GM19468 (cell line): Measurements from ENCODE around the gene IMPDH1.
"Not testable (repeated sequence)": the region's sequence is repeated elsewhere in the genome, so short reads cannot be mapped to it uniquely, and the experiment has no call there.

Source experiments
- ATAC-seq: cut with Tn5 transposase; IDR thresholded peaks from one replicate; pipeline ENCODE4 v1.9.1; 2021; ENCODE audit warnings: mild to moderate bottlenecking, moderate library complexity, moderate number of reproducible peaks; ENCODE audit not compliant: unreplicated experiment; ENCODE audit errors: extremely low read depth

Gene IMPDH1

DNA sequence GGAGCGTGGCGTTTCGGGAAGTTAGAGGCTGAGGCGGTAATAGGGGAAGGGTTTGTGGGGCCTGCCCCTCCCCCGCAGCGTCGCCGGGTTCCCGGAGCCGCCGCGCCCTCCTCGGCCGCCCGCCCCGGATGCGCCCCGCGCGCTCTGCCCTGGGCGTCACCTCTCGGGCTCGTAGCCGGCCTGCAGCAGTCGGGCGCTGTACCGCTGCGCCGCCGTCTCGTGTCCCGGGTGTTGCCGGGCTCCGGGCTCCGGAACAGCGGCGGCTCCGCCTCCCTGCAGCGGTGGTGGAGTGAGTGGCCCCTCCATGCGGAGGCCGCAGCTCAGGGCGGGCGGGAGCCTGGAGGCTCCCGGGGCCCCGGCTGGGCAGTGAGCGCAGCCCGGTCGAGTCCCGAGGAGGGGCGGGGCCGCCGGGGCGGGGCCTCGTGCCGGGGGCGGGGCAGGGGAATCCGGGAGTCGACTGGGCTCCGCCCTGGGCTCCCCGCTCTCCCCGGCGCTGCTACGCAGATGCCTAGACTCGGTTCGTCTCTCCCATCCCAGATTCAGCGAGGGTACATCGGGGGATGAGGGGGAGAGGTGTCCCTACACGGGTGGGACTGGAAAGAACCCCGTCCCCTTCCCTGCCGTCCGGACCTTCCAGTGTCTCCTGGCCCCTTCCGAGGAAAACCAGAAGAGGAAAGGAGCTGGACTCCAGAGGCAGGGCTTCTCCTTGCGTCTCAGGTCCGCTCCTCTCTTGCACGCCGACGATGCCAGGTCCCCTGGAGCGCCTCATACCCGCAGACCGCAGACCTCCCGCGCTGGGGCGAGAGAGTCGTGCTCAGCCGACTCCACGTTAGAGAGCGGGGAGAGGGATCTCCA, at the start of gene IMPDH1:
TSS of gene IMPDH1 (minus strand) at position 387 of the 855 bp plus-strand sequence. CDS start at position 306, 81 bp downstream.
- peak; percentile 74 for ATAC-seq

DNA sequence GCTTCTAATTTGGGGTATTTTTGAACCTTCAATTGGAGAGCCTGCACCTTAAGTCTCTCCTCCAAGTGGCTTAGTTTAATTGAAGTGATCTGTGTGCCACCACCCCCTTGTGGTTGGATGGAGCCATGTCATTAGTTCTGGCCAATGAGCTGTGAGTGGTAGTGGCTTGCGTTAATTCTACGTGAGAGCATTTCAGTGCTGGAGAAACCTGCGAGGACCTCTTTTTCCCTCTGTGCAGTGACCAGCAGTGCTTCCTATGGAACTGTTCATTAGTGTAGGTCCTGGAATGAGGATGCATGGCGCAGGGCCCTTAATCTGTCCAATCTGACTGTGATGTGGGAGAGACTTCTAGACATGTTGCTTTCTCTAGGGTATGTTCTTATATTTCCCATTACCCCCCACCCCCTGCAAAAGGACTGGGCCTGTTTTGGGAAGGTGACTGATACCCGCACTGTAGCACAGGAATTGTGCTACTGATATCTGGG, 49.7 kb upstream of the IMPDH1 start:
- ATAC-seq = peak; percentile 25

DNA sequence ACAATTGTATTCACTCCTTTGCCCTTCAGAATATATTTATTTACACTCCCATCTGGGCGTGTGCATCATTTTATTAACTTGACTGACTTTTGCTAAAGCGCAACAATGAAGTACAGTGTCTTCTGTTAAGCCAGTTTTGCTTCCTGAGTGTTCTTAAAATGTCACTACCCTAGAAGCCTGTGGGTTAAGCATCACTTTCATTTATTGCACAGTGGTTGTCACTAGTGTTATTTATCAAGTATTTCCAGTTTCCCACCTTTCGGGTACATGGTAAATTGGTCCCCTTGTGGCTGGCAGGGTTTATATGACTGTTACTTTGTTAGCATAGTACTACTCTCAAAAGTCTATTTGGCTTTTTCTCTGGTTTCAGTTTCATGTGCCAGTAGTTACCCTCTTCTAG, 49.2 kb upstream of the IMPDH1 start:
- peak; percentile 10 for ATAC-seq

DNA sequence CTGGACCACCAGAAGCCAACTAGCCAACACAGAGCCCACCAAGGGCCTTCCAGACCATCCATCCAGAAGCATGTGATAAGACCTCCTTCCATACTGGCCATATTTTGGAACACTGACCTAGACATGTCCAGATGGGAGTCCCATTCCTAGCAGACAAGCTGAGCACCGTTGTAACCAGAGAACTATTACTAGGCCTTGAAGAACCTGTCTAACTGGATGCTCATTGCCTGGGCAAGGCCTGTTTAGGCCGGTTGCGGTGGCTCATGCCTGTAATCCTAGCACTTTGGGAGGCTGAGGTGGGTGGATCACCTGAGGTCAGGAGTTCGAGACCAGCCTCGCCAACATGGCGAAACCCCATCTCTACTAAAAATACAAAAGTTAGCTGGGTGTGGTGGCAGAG, 47.6 kb upstream of the IMPDH1 start:
- ATAC-seq = not testable (repeated sequence)

DNA sequence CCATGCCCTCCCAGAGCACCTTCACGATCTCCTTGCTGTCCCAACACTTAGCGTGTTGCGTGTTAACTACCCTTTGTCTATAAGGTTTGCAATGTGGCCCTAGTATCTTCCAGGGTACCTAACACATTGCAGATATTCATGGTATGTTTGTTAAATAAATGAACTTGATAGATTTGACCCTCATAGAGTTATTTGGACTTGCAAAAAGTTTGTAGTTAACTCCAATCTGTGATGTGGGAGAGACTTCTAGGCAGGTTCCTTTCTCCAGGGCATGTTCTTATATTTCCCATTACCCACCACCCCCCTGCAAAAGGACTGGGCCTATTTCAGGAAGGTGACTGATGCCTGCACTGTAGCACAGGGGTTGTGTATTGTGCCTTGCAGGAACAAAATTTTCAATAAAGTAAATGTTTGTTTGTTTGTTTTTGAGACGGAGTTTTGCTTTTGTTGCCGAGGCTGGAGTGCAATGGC, 46.5 kb upstream of the IMPDH1 start:
- ATAC-seq = no peak

DNA sequence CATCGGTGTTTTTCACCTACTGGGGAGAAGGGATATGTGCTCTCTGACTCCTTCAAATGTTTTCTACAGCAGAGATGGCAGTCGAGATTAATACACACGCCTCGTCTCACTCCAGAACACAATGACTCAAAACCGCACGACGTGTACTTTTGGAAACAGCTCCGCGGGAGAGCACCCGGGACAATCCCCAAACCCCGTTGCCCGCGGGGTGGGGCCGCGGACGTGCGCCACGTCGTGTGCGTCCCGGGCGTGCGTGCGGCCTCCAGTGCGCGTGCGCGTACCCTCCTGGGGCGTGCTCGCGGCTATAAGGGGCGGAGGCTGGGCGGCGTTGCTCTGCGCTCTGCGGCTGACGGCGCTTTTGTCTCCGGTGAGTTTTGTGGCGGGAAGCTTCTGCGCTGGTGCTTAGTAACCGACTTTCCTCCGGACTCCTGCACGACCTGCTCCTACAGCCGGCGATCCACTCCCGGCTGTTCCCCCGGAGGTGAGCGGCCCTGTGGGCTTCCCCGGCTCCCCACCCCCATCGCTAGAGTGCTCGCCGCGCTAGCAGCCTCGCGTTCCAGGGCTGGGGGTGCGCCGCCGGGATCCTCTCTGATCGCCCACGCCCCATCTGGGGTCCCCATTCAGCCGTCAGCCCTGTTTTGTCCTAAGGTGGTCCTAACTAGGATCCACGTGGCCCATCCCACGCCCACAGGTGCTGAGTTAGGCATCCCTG, 45.9 kb upstream of the IMPDH1 start, which contains the start of gene HILPDA:
TSS of gene HILPDA (plus strand) at position 336 of the 712 bp plus-strand sequence. CDS start 1,391 bp downstream, outside the sequence.
- peak; percentile 81 for ATAC-seq

DNA sequence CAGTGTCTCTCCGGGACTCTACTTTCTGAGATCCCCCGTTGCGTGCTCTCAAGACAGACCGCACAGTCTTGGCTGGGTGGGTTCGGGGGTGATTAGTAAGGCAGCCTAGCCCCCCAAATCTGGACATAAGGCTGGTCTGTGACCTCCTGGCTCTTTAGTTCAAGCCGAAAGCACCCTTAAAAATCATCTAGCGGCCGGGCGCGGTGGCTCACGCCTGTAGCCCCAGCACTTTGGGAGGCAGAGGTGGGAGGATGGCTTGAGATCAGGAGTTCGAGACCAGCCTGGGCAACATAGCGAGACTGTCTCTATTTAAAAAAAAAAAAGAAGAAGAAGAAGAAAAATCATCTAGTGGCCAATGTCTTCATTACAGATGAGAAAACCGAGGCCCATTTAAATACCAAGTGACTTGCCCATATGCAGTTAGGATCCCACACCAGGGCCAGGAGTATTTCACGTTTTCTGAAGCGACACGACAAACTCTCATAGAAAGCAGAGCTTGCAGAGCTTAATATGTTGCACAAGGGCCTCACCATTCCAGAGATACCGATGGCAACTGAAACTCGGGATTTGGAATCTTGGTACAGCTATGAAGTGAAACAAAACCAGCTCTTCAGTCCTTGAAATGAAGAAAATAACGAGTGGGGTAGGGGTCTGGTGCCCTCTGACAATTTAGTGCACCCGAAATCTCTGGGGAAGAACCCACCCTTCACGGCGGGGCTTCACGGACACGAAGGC, 45.2 kb upstream of the IMPDH1 start:
- no peak for ATAC-seq

DNA sequence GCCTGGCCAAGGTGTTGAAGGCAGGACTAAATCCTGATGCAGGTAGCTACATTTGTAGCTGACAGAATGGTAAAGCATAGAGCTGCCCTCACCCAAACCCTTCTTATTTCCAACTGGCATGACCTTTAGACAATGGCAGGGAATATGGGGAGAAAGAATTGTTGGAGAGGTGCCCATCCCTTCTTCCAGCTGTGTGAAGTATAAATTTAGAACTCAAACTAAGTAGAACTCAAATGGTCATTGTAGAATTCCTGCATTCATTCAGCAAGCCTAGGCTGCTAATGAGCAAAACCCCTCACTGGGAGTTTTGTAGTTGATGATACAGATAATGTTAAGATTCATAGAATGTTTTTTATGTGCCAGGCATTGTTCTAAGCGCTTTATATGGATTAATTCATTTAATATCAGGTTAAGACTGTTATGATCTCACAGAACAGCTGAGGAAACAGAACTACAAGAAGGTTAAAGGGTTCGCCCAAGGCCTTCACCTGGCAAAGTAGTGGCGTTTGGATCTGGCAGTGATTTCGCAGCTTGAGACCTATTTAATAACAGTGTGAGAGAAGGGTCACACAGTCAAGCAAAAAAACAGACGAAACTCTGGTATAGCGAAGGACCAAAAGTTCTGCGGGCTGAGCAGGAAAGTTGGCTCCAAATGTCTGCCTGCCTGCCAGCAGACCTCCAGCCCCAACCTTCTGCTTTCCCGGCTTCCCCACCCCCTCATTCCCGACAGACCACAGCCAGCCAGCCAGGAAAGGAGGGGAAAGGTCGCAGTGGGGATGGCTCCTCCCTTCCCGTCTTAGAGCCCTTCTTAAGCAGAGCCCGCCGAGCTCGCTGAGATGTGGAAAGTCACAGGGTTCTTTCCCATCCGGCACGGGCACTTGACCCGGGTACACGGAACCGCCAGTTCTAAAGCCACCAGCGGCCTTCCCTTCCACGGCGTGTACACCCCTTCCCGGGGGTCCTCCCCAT, 44.3 kb upstream of the IMPDH1 start:
- ATAC-seq = no peak

DNA sequence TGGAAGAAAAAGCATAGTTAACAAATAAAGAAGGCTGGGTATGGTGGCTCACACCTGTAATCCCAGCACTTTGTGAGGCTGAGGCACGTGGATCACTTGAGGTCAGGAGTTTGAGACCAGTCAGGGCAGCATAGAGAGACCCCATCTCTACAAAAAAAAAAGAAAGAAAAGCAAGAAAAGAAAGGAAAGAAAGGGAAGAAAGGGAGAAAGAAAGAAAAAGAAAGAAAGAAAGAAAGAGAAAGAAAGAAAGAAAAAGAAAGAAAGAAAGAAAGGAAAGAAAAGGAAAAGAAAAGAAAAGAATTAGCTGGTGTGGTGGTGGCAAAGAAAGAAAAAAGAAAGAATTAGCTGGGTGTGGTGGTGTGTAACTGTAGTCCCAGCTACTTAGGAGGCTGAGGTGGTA, 42.8 kb upstream of the IMPDH1 start:
- no peak for ATAC-seq

DNA sequence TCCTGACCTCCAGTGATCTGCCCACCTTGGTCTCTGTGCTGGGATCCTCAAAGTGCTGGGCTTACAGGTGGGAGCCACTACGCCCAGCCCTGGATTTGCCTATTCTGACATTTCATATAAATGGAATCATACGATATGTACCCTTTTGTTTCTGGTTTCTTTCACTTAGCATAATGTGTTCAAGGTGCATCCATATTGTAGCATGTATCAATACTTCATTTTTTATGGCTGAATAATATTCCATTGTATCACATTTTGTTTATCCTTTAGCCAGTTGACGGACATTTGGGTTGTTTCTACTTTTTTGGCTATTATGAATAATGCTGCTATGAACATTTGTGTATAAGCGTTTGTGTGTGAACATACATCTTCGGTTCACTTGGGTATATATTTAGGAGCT, 41.1 kb upstream of the IMPDH1 start:
- ATAC-seq = no peak

DNA sequence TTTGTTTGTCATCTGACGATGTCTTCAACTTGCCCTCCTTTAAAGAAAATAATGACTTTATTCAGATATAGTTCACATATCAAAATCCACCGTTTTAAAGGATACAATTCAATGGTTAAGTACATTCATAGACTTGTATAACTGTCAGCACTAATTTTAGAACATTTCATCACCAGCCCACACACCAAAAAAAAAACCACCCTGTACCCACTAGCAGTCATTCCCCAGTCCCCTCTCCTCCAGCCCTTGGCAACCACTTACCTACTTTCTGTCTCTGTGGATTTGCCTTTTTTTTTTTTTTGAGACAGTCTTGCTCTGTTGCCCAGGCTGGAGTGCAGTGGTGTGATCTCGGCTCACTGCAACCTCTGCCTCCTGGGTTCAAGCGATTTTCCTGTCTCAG, 40.6 kb upstream of the IMPDH1 start:
- no peak for ATAC-seq

DNA sequence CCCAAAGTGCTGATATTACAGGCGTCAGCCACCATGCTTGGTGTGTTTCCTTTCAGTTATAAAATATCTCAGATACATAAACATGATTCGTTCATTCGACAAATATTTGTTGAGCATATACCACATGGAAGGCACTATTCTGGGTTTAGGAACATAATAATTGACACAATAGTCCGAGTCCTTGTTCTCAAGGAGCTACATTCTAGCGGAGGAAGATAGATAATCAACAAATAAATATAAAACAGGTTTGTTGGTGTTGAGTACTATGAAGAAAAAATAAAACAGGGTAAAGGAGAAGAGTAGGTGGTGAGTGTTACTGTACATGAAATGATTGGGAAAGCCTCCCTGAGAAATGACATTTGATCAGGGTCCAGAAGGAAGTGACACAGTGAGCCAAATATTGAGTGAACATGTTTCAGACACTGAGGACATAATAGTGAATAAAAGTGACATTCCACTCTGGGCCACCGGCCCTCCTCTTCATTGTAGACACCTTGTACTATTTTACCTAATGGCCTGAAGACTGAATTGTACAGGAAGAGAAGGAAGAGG, 39.0 kb upstream of the IMPDH1 start:
- no peak for ATAC-seq

DNA sequence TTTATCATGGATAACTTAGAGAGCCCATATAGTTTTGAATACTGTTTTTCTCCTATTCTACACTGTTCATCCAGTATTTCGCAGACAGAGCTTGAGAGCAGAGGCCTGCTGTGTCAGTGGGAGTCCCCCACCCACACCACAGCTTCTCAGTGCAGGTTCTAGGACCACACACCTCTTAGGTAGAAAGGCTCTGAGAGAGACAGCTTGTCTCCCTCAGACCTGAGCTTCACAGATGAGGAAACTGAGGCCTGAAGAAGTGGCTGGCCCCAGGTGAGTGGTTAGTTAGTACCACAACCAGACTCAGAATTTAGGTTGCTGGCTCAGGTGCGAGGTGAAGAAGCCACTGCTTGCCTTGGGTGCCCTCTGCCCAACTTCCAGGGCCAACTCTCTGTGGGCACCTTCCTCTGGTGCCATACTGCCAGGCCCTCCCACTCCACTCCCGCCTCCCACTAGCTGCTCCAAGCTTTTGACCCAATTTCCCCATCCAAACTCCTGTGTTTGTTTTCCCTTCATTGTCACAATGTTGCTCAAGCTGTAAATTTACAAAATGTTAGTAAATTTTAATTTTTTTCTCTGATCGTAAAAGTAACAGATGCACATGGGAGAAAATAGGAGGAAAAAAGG, 38.3 kb upstream of the IMPDH1 start:
- ATAC-seq = no peak

DNA sequence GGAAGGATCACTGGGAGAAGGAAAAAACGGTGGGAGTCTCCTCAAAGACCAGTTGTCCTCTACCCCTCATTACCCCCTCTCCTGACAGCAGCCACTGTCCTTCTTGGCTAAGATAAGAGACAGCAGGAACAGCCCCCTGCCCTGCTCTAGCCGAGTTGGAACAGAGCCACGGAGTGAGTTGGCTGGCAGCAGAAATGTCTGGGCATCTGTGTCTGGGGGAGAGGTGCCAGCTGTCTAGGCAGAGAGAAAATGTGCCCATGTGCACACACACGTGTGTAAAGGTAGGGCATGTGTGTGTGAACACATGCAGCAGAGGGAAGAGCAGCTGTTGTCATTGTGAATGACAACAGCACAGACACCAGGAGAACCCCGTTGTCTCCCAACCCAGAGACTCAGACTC, 36.5 kb upstream of the IMPDH1 start:
- no peak for ATAC-seq

DNA sequence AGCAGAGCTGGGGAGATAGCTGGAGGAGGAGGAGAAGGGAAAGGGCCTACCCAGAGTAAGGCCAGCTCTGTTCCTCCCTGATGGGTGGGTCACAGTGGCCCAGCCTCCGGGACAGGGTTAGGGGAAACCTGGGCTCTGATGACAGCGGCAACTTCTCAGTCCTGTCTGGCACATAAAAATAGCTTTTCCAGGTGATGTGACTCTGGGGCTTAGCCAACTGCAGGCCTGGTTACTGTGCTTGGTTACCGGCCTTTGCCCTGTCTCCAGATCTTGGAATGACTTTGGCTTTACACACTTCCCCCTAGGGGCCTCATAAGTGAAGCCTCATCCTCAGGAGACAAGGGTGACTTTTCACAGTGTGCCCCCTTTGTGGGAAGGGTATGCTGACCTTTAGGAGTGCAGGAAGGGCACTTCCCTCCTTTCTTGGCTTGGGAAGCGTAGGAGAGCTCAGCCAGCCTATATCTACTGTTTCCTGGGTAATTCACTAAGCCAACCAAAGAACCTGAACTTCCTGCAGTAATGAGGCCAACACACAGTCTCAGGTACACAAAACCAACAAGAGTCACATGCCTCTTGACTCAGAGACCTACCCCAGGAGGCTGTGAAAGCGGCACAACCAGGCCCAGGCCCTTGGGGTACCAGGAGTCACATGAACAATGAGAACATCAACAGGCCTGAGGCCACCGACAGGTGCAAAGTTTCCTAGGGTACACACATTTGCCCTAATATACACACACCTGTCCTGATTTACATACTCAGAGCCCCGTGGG, 34.2 kb upstream of the IMPDH1 start:
- ATAC-seq = no peak

DNA sequence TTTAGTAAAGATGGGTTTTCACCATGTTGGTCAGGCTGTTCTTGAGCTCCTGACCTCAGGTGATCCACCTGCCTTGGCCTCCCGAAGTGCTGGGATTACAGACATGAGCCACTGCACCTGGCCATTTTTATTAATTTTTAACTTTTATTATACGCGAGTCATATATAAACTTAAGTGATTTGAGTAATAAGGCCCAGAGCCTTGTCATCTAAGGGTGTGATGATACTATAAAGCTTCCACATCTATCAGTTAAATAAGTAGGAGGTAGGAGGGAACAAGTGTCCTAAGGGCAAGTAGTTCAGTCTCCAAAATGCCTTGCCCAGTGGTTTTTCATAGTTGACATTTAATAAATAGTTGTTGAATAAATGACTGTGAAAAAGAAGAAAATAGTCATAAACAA, 32.6 kb upstream of the IMPDH1 start:
- no peak for ATAC-seq

DNA sequence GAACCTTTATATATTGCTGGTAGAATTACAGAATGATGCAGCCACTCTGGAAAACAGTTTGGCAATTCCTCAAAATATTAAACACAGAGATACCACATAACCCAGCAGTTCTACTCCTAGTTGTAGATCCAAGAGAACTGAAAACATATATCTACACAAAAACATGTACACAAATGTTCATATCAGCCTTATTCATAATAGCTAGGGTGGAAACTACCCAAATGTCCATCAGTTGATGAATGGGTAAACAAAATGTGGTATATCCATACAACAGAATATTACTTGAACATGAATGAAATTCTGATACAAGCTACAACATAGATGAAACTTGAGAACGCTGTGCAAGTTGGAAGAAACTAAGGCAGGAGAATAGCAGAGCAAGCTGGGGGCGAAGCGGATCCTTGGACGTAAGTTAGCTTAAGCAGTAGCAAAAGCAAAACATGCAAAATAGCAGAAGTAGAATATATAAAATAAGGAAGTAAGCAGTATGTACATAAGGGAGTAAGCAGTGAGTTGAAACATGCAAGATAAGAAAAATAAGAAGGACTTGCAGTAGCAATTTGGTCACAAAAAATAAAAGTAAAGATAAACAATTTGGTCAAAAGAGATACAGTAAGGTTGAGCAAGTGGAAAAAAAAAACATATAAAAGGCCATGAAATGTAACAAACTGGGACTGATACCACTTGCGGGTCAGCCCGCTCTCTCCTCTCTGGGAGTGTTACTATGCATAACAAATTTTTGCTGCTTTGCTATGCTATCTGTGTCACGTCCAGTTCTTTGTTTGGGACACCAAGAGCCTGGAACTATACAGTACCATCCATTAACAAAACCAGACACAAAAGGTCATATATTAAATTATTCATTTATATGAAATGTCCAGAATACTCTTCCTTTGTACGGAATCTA, 27.9 kb upstream of the IMPDH1 start:
- ATAC-seq = no peak
